HG03097 (cell line): ENCODE results near the gene SORCS2.

Source experiments
- ATAC-seq: cut with Tn5 transposase; IDR thresholded peaks from one replicate; pipeline ENCODE4 v1.9.1; 2021; ENCODE audit not compliant: unreplicated experiment, low FRiP score

SORCS2 gene

GRCh38 chr4:7299010-7299907, 106.9 kb downstream of the SORCS2 start:
- ATAC-seq, result no peak

- ATAC-seq, result no peak
Observed at GRCh38 chr4:7299908-7300710, 107.8 kb downstream of the SORCS2 start.

GRCh38 chr4:7300711-7301095, 108.4 kb downstream of the SORCS2 start:
- ATAC-seq, result no peak

GRCh38 chr4:7301126-7301785, 108.9 kb downstream of the SORCS2 start:
- ATAC-seq, result no peak

GRCh38 chr4:7301846-7302630, 109.7 kb downstream of the SORCS2 start:
- no peak for ATAC-seq

- ATAC-seq, result no peak
Observed at GRCh38 chr4:7302781-7303404, 110.6 kb downstream of the SORCS2 start.

GRCh38 chr4:7303561-7303960, 111.2 kb downstream of the SORCS2 start:
- no peak for ATAC-seq

- no peak for ATAC-seq
Observed at GRCh38 chr4:7304436-7304835, 112.1 kb downstream of the SORCS2 start.

GRCh38 chr4:7306021-7306965, 114.0 kb downstream of the SORCS2 start:
- no peak for ATAC-seq

GRCh38 chr4:7306986-7307385, 114.6 kb downstream of the SORCS2 start:
- ATAC-seq, result no peak

GRCh38 chr4:7307394-7308099, 115.2 kb downstream of the SORCS2 start:
- no peak for ATAC-seq

GRCh38 chr4:7309181-7309580, 116.8 kb downstream of the SORCS2 start:
- no peak for ATAC-seq

GRCh38 chr4:7309636-7310390, 117.5 kb downstream of the SORCS2 start:
- ATAC-seq, result no peak

- no peak for ATAC-seq
Observed at GRCh38 chr4:7310451-7310850, 118.1 kb downstream of the SORCS2 start.

GRCh38 chr4:7311205-7311604, 118.9 kb downstream of the SORCS2 start:
- ATAC-seq, result no peak

- no peak for ATAC-seq
Observed at GRCh38 chr4:7312691-7313090, 120.4 kb downstream of the SORCS2 start.

- no peak for ATAC-seq
Observed at GRCh38 chr4:7313347-7313811, 121.0 kb downstream of the SORCS2 start.
